BLaER1 (cell line): ENCODE measurements around the gene GRM8.

Source experiments
- H3K27ac ChIP-seq: shearing (Covaris generic); formaldehyde crosslinking; 2 replicates; pipeline ENCODE4 v1.8.1; 2022
- H3K27me3 ChIP-seq: shearing (Covaris generic); formaldehyde crosslinking; 2 replicates; pipeline ENCODE4 v1.8.1; 2022
- H3K36me3 ChIP-seq: shearing (Covaris generic); formaldehyde crosslinking; 2 replicates; pipeline ENCODE4 v1.8.1; 2022
- H3K4me1 ChIP-seq: shearing (Covaris generic); formaldehyde crosslinking; 2 replicates; pipeline ENCODE4 v1.8.1; 2022
- H3K4me2 ChIP-seq: shearing (Covaris generic); formaldehyde crosslinking; 2 replicates; pipeline ENCODE4 v1.8.1; 2022
- H3K4me3 ChIP-seq: shearing (Covaris generic); formaldehyde crosslinking; 2 replicates; pipeline ENCODE4 v1.8.1; 2022
- H3K9ac ChIP-seq: shearing (Covaris generic); formaldehyde crosslinking; 2 replicates; pipeline ENCODE4 v1.8.1; 2022
- H3K9me3 ChIP-seq: shearing (Covaris generic); formaldehyde crosslinking; 2 replicates; pipeline ENCODE4 v1.8.1; 2022
- H4K20me1 ChIP-seq: shearing (Covaris generic); formaldehyde crosslinking; 2 replicates; pipeline ENCODE4 v1.8.1; 2022
- Cebpa-rat ChIP-seq: shearing (Covaris generic); IDR thresholded peaks from 2 replicates; pipeline ENCODE4 v1.8.1; 2022

The GRM8 gene

GRCh38 chr7:126799541-126799940 is 453.2 kb downstream of the GRM8 start:
- no peaks in the 10 kb centered on the region for H3K36me3 ChIP-seq
- no peak for TF ChIP-seq Cebpa-rat
- H3K27ac ChIP-seq, result no peak overlapping the region
- H3K4me3 ChIP-seq, result no peak overlapping the region
- H4K20me1 ChIP-seq, result no peaks in the 10 kb centered on the region
- H3K4me1 ChIP-seq, result no peaks in the 10 kb centered on the region
- no peaks in the 10 kb centered on the region for H3K9me3 ChIP-seq
- no peak overlapping the region for H3K9ac ChIP-seq
- H3K27me3 ChIP-seq, result no peaks in the 10 kb centered on the region
- no peak overlapping the region for H3K4me2 ChIP-seq

DNA sequence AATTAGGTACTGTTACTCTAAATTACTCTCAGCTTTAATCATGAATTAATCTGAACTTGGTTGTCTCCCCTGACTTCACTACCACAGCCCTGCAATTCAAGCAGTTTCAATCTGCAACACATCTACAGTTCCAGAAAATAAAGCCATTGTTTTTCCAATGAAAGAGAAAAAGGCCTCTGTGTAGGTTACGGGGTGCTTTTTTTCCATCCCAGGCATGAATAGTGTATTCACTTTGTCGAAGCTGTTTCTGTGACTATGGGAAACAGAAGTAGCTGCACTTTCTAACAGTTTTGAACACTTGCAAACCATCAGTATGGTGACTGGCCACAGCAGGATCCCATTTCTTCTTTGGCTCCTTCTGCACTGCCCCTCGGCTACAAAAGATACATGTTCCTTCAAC is 460.2 kb downstream of the GRM8 start:
- no peaks in the 10 kb centered on the region for H3K27me3 ChIP-seq
- no peaks in the 10 kb centered on the region for H4K20me1 ChIP-seq
- no peak for TF ChIP-seq Cebpa-rat
- no peak overlapping the region for H3K9ac ChIP-seq
- no peaks in the 10 kb centered on the region for H3K36me3 ChIP-seq
- H3K9me3 ChIP-seq, result no peaks in the 10 kb centered on the region
- H3K4me1 ChIP-seq, result no peaks in the 10 kb centered on the region
- no peak overlapping the region for H3K27ac ChIP-seq
- H3K4me3 ChIP-seq, result no peak overlapping the region
- H3K4me2 ChIP-seq, result no peak overlapping the region

DNA sequence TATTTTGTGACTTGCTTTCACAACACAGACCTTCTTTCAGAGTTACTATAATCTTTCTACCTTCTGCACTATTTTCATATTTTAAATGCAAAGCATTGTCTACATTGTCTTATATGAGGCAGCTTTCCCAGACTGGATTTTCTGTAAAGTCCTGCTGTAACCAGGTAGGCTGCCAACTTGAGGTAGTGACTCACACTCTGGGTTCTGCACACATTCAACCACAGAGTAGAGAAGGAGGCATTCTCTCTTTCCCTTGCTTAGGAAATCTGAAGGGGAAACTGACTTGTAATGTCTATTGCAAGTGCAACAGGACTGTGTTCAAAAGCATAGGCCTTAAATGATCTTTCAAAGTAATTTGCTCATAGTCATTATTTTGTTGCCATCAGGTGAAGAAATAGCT is 461.4 kb downstream of the GRM8 start:
- H3K9me3 ChIP-seq, result no peaks in the 10 kb centered on the region
- no peak overlapping the region for H3K27ac ChIP-seq
- TF ChIP-seq Cebpa-rat, result no peak
- H3K4me3 ChIP-seq, result no peak overlapping the region
- H3K9ac ChIP-seq, result no peak overlapping the region
- no peak overlapping the region for H3K4me2 ChIP-seq
- no peaks in the 10 kb centered on the region for H3K4me1 ChIP-seq
- H4K20me1 ChIP-seq, result no peaks in the 10 kb centered on the region
- H3K27me3 ChIP-seq, result no peaks in the 10 kb centered on the region
- no peaks in the 10 kb centered on the region for H3K36me3 ChIP-seq

DNA sequence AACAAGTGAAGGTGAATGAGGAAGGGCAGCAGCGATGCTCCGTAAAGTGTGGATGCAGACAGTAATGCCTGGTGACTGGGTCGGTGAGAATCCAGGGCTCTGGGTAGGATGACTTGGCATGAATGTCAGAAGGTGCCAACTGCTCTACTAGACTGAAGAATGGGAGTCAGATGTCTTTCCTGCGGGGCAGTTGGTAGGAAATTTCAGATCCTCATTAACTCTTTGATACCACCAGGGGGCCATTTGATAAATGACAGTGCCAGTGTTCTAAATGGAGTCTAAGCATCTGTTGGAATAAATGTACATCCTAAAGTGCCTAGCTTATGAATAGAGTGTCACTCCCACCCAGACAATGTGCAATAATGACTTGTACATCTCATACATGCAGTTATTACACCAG is 462.0 kb downstream of the GRM8 start:
- no peak overlapping the region for H3K9ac ChIP-seq
- no peak overlapping the region for H3K4me2 ChIP-seq
- no peak overlapping the region for H3K27ac ChIP-seq
- no peaks in the 10 kb centered on the region for H4K20me1 ChIP-seq
- H3K4me1 ChIP-seq, result no peaks in the 10 kb centered on the region
- H3K9me3 ChIP-seq, result no peaks in the 10 kb centered on the region
- H3K36me3 ChIP-seq, result no peaks in the 10 kb centered on the region
- no peak for TF ChIP-seq Cebpa-rat
- no peaks in the 10 kb centered on the region for H3K27me3 ChIP-seq
- H3K4me3 ChIP-seq, result no peak overlapping the region

DNA sequence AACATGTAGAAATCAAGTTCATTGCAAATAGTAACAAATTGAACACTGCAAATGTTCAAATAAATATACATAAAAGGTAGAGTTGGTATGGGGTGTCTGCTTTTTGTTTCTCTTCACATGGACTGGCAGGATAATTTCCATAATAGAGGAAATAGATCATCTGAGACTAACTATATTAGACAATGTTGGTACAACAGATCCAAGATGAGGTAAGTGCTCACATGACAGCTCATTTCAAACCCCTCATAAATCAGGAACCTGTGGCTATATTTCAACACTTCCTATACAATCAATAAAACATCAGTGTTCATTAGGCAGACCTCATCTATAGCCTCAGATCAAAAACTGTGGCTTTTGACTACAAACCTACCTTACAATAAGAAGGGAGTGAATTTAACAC is 469.1 kb downstream of the GRM8 start:
- Histone ChIP-seq H3K4me1 (no peaks in the 10 kb centered on the region), H3K27ac (no peak overlapping the region), H3K9ac (no peak overlapping the region), H3K9me3 (no peaks in the 10 kb centered on the region), H3K27me3 (no peaks in the 10 kb centered on the region), H3K4me2 (no peak overlapping the region), H3K36me3 (no peaks in the 10 kb centered on the region), H4K20me1 (no peaks in the 10 kb centered on the region), H3K4me3 (no peak overlapping the region)
- no peak for TF ChIP-seq Cebpa-rat

DNA sequence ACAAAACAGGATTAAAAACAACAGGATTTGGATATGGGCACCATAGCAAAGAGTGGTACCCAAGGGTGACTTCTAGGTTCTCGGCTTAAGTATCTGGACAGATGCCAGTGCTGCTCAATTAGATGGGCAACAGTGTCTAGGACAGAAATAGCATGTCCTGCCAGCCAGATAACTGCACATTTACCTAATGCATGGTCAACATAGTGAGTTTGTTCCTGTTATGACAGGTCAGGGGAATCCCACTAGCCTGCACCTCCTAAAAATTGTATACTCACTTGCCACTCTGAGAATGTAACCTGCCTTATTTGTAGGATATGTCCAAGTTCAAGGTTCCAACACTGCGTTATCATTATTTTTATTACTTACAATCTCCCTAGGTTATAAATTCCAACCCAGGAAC is 471.7 kb downstream of the GRM8 start:
- H3K36me3 ChIP-seq, result no peaks in the 10 kb centered on the region
- no peaks in the 10 kb centered on the region for H3K9me3 ChIP-seq
- no peak overlapping the region for H3K4me3 ChIP-seq
- H3K9ac ChIP-seq, result no peak overlapping the region
- H3K4me2 ChIP-seq, result no peak overlapping the region
- no peaks in the 10 kb centered on the region for H3K27me3 ChIP-seq
- H4K20me1 ChIP-seq, result no peaks in the 10 kb centered on the region
- TF ChIP-seq Cebpa-rat, result no peak
- H3K27ac ChIP-seq, result no peak overlapping the region
- no peaks in the 10 kb centered on the region for H3K4me1 ChIP-seq

GRCh38 chr7:126778101-126778500 is 474.6 kb downstream of the GRM8 start:
- no peak for TF ChIP-seq Cebpa-rat
- H3K27me3 ChIP-seq, result no peaks in the 10 kb centered on the region
- no peak overlapping the region for H3K4me2 ChIP-seq
- H3K4me1 ChIP-seq, result no peaks in the 10 kb centered on the region
- H3K27ac ChIP-seq, result no peak overlapping the region
- H3K4me3 ChIP-seq, result no peak overlapping the region
- H4K20me1 ChIP-seq, result no peaks in the 10 kb centered on the region
- no peaks in the 10 kb centered on the region for H3K36me3 ChIP-seq
- no peaks in the 10 kb centered on the region for H3K9me3 ChIP-seq
- H3K9ac ChIP-seq, result no peak overlapping the region

DNA sequence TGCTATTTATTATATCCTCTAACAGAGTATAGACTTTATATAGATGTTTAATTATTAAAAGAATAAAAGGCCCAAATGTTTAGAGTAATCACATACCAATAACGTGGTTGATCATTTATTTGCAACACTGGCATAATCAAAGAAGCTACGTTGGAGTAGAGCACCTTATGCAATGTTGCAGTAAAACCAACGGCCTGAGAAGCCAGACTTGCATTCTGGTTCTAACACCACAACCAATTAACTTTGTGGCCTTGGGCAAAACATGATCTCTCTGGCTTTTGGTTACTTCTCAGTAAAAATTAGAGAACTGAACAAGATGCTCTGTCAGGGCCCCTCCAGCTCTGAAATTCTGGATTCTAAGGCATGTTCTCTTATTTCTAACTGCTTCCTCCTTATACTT is 476.2 kb downstream of the GRM8 start:
- no peak for TF ChIP-seq Cebpa-rat
- Histone ChIP-seq H3K27ac (no peak overlapping the region), H3K9me3 (no peaks in the 10 kb centered on the region), H3K4me3 (no peak overlapping the region), H3K27me3 (no peaks in the 10 kb centered on the region), H3K9ac (no peak overlapping the region), H3K4me1 (no peaks in the 10 kb centered on the region), H3K4me2 (no peak overlapping the region), H3K36me3 (no peaks in the 10 kb centered on the region), H4K20me1 (no peaks in the 10 kb centered on the region)

DNA sequence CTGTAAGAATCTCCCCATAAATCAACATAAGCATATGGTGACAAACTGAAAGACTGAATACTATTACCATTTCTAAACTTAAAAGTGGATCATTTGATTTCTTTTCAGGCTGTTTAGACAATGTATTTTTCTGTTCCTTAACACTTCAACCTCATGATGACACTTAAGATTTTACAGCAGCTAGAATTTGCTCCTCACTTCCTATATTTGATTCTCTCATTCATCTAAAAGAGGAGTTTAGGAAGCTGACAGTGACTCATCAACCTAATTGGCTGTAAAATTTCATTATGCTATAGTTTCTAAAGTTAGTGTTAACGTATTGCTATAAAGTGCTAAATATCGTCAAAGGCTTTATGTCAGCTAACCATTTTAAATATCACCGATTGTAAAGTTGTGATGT is 478.7 kb downstream of the GRM8 start:
- Histone ChIP-seq H3K4me3 (no peak overlapping the region), H3K36me3 (no peaks in the 10 kb centered on the region), H3K27me3 (no peaks in the 10 kb centered on the region), H3K27ac (no peak overlapping the region), H3K9ac (no peak overlapping the region), H3K4me1 (no peaks in the 10 kb centered on the region), H3K4me2 (no peak overlapping the region), H4K20me1 (no peaks in the 10 kb centered on the region), H3K9me3 (no peaks in the 10 kb centered on the region)
- no peak for TF ChIP-seq Cebpa-rat

DNA sequence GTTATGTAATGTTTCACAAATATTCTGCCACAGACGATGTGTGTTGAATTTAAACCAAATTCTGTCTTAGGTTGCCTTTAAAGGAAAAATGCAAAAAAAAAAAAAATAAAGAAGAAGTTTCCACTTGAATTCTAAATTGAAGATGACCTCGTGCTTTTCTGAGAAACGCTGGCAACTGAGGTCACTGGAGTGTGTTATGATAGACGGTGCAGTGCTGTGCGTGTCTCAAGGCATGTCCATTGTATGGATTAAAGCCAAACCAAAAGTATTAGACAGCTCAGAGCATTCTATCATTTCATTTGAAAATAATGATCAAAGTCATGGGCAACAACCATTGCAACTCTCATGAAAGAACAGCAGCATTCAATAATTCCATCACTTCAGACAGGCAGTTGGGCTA is 483.9 kb downstream of the GRM8 start:
- Histone ChIP-seq H3K36me3 (no peaks in the 10 kb centered on the region), H4K20me1 (no peaks in the 10 kb centered on the region), H3K4me3 (no peak overlapping the region), H3K27me3 (no peaks in the 10 kb centered on the region), H3K4me2 (no peak overlapping the region), H3K27ac (no peak overlapping the region), H3K4me1 (no peaks in the 10 kb centered on the region), H3K9me3 (no peaks in the 10 kb centered on the region), H3K9ac (no peak overlapping the region)
- TF ChIP-seq Cebpa-rat, result no peak

GRCh38 chr7:126760914-126761577 is 491.7 kb downstream of the GRM8 start:
- H3K4me1 ChIP-seq, result no peaks in the 10 kb centered on the region
- H3K4me2 ChIP-seq, result no peak overlapping the region
- no peaks in the 10 kb centered on the region for H3K9me3 ChIP-seq
- H3K9ac ChIP-seq, result no peak overlapping the region
- H3K27ac ChIP-seq, result no peak overlapping the region
- no peaks in the 10 kb centered on the region for H3K27me3 ChIP-seq
- no peaks in the 10 kb centered on the region for H4K20me1 ChIP-seq
- no peak overlapping the region for H3K4me3 ChIP-seq
- no peak for TF ChIP-seq Cebpa-rat
- H3K36me3 ChIP-seq, result no peaks in the 10 kb centered on the region
